Activated T-helper 2 cell treated with anti-CD3 and anti-CD28 coated beads, Interferon-gamma antibody, Interleukin-2, Interleukin-4, amounts not matched to agents 10 μg/mL and 5 μg/mL and 100 μg/mL, durations not matched to agents 14 hours and 24 hours and 36 hours (primary cell): Measurements from ENCODE around the gene LMO7. TPM values are rescaled to one million over a fixed set of nuclear protein-coding genes. Genes with fewer than 3 reads are reported as not detected.

Experiments used
- DNase-seq: peaks from one replicate; pipeline ENCODE4 v3.0.0; 2021; ENCODE audit warnings: low spot score
- H3K27ac Mint-ChIP-seq: one replicate; pipeline ENCODE4 v1.8.0; 2021; ENCODE audit warnings: mixed read lengths
- H3K27me3 Mint-ChIP-seq: one replicate; pipeline ENCODE4 v1.8.0; 2021; ENCODE audit warnings: low read depth, mixed read lengths
- H3K36me3 Mint-ChIP-seq: one replicate; pipeline ENCODE4 v1.8.0; 2021; ENCODE audit warnings: low read depth, mixed read lengths
- H3K4me1 Mint-ChIP-seq: one replicate; pipeline ENCODE4 v1.8.0; 2021; ENCODE audit warnings: low read depth, mixed read lengths
- H3K4me3 Mint-ChIP-seq: one replicate; pipeline ENCODE4 v1.8.0; 2021; ENCODE audit warnings: low read depth, mild to moderate bottlenecking, moderate library complexity, mixed read lengths
- H3K9me3 Mint-ChIP-seq: one replicate; pipeline ENCODE4 v1.8.0; 2021; ENCODE audit warnings: mixed read lengths
- intact Hi-C: fragments of 100-400 bp; cut with micrococcal nuclease; formaldehyde crosslinking; loops from one replicate; pipeline ENCODE4 v1.15.1; 2023
- total RNA-seq: library from RNA; stranded (reverse); gene quantifications from 2 replicates; pipeline ENCODE4 v1.2.3, GENCODE V29; 2022

Gene LMO7
- total RNA-seq, 1 donor from 2014 or later: 6.9 TPM

GRCh38 chr13:75635101-75635827 is 866 bp upstream of the LMO7 start:
- intact Hi-C loops: loop anchor here (5.0 kb wide), 3 partner anchors 37 to 153 kb away; partner anchors contain the start of genes TBC1D4 and UCHL3
- no peak for DNase-seq
- Mint-ChIP-seq H3K4me1 (peaks cover 13% of the 10 kb centered on the region), H3K27me3 (peaks cover 34% of the 10 kb centered on the region), H3K4me3 (no peak overlapping the region), H3K27ac (no peak overlapping the region), H3K9me3 (no peaks in the 10 kb centered on the region), H3K36me3 (no peaks in the 10 kb centered on the region)

GRCh38 chr13:75636436-75637180 is 478 bp downstream of the LMO7 start:
- no peak overlapping the region for H3K27ac Mint-ChIP-seq
- intact Hi-C loops: loop anchor here (5.0 kb wide), 3 partner anchors 36 to 154 kb away; partner anchors contain the start of genes TBC1D4 and UCHL3
- peaks cover 13% of the 10 kb centered on the region for H3K4me1 Mint-ChIP-seq
- peak; percentile 28 for DNase-seq
- no peaks in the 10 kb centered on the region for H3K9me3 Mint-ChIP-seq
- no peaks in the 10 kb centered on the region for H3K36me3 Mint-ChIP-seq
- peaks cover 36% of the 10 kb centered on the region for H3K27me3 Mint-ChIP-seq
- peak overlapping the region; percentile 73 for H3K4me3 Mint-ChIP-seq

- Mint-ChIP-seq H3K9me3 (no peaks in the 10 kb centered on the region), H3K27me3 (peaks cover 36% of the 10 kb centered on the region), H3K4me1 (peaks cover 13% of the 10 kb centered on the region), H3K4me3 (peak overlapping the region; percentile 73), H3K36me3 (no peaks in the 10 kb centered on the region), H3K27ac (no peak overlapping the region)
- no peak for DNase-seq
- intact Hi-C loops: loop anchor here (5.0 kb wide), 3 partner anchors 35 to 155 kb away; partner anchors contain the start of genes TBC1D4 and UCHL3
These were observed 1.1 kb downstream of the LMO7 start for GRCh38 chr13:75637181-75637750.

GRCh38 chr13:75639454-75639853 is 3.3 kb downstream of the LMO7 start:
- Mint-ChIP-seq H3K4me3 (no peak overlapping the region), H3K4me1 (peaks cover 9% of the 10 kb centered on the region), H3K9me3 (no peaks in the 10 kb centered on the region), H3K27me3 (peaks cover 29% of the 10 kb centered on the region), H3K27ac (no peak overlapping the region), H3K36me3 (no peaks in the 10 kb centered on the region)
- no peak for DNase-seq
- intact Hi-C loops: loop anchor here (5.0 kb wide), 3 partner anchors 33 to 157 kb away; partner anchors contain the start of genes TBC1D4 and UCHL3

GRCh38 chr13:75641026-75641425 is 4.9 kb downstream of the LMO7 start:
- peaks cover 26% of the 10 kb centered on the region for H3K27me3 Mint-ChIP-seq
- no peak overlapping the region for H3K27ac Mint-ChIP-seq
- peaks cover 9% of the 10 kb centered on the region for H3K4me1 Mint-ChIP-seq
- DNase-seq: no peak
- H3K4me3 Mint-ChIP-seq: no peak overlapping the region
- H3K9me3 Mint-ChIP-seq: no peaks in the 10 kb centered on the region
- intact Hi-C loops: no loop called here
- no peaks in the 10 kb centered on the region for H3K36me3 Mint-ChIP-seq

- Mint-ChIP-seq H3K27me3 (peaks cover 15% of the 10 kb centered on the region), H3K4me3 (no peak overlapping the region), H3K4me1 (peaks cover 2% of the 10 kb centered on the region)
These were observed 7.1 kb downstream of the LMO7 start for GRCh38 chr13:75643182-75643581.

GRCh38 chr13:75643693-75644092 is 7.6 kb downstream of the LMO7 start:
- intact Hi-C loops: no loop called here
- no peak overlapping the region for H3K4me3 Mint-ChIP-seq

More at GRCh38 chr13:75643182-75643581, 7.1 kb downstream of the LMO7 start:
- H3K9me3 Mint-ChIP-seq: no peaks in the 10 kb centered on the region
- no peak overlapping the region for H3K27ac Mint-ChIP-seq
- intact Hi-C loops: no loop called here
- no peak for DNase-seq
- no peaks in the 10 kb centered on the region for H3K36me3 Mint-ChIP-seq

GRCh38 chr13:75645141-75645540 is 9.0 kb downstream of the LMO7 start:
- Mint-ChIP-seq H3K36me3 (no peaks in the 10 kb centered on the region), H3K4me3 (no peak overlapping the region), H3K27me3 (peaks cover 3% of the 10 kb centered on the region), H3K4me1 (no peaks in the 10 kb centered on the region), H3K9me3 (no peaks in the 10 kb centered on the region), H3K27ac (no peak overlapping the region)
- intact Hi-C loops: no loop called here
- no peak for DNase-seq

More at GRCh38 chr13:75643693-75644092, 7.6 kb downstream of the LMO7 start:
- Mint-ChIP-seq H3K9me3 (no peaks in the 10 kb centered on the region), H3K27ac (no peak overlapping the region), H3K27me3 (peaks cover 11% of the 10 kb centered on the region), H3K4me1 (peaks cover under 1% of the 10 kb centered on the region), H3K36me3 (no peaks in the 10 kb centered on the region)
- no peak for DNase-seq

GRCh38 chr13:75647126-75647784 is 11.1 kb downstream of the LMO7 start:
- Mint-ChIP-seq H3K4me3 (no peak overlapping the region), H3K4me1 (no peaks in the 10 kb centered on the region), H3K27ac (no peak overlapping the region), H3K27me3 (no peaks in the 10 kb centered on the region), H3K36me3 (no peaks in the 10 kb centered on the region), H3K9me3 (no peaks in the 10 kb centered on the region)
- intact Hi-C loops: no loop called here
- no peak for DNase-seq

- Mint-ChIP-seq H3K27me3 (no peaks in the 10 kb centered on the region), H3K4me3 (no peak overlapping the region), H3K9me3 (no peaks in the 10 kb centered on the region), H3K36me3 (no peaks in the 10 kb centered on the region), H3K27ac (no peak overlapping the region), H3K4me1 (no peaks in the 10 kb centered on the region)
- no peak for DNase-seq
- intact Hi-C loops: no loop called here
These were observed 12.3 kb downstream of the LMO7 start for GRCh38 chr13:75648446-75648845.

GRCh38 chr13:75651013-75651412 is 14.9 kb downstream of the LMO7 start:
- Mint-ChIP-seq H3K4me3 (no peak overlapping the region), H3K36me3 (no peaks in the 10 kb centered on the region), H3K9me3 (no peaks in the 10 kb centered on the region), H3K27ac (no peak overlapping the region), H3K27me3 (no peaks in the 10 kb centered on the region), H3K4me1 (no peaks in the 10 kb centered on the region)
- intact Hi-C loops: no loop called here
- no peak for DNase-seq

GRCh38 chr13:75652726-75653125 is 16.6 kb downstream of the LMO7 start:
- no peaks in the 10 kb centered on the region for H3K4me1 Mint-ChIP-seq
- H3K4me3 Mint-ChIP-seq: no peak overlapping the region
- H3K36me3 Mint-ChIP-seq: no peaks in the 10 kb centered on the region
- intact Hi-C loops: no loop called here
- no peak for DNase-seq
- no peaks in the 10 kb centered on the region for H3K27me3 Mint-ChIP-seq
- no peak overlapping the region for H3K27ac Mint-ChIP-seq
- H3K9me3 Mint-ChIP-seq: no peaks in the 10 kb centered on the region
